Sigmoid colon (tissue), 7 donors: ENCODE results near the gene DAAM2. TPM values are rescaled to one million over a fixed set of nuclear protein-coding genes. Genes with fewer than 3 reads are reported as not detected.

ENCODE experiments used
- DNase-seq: peaks from one replicate; pipeline ENCODE4 v3.0.0-alpha.2; 2019
- H3K27ac ChIP-seq, 4 donors: fragments of 200-600 bp; sonication (generic); one replicate each; pipeline ENCODE4 v1.5.1; 2016 to 2019; ENCODE audit warnings: mild to moderate bottlenecking in 1 of 4
- H3K27me3 ChIP-seq, 3 donors: fragments of 200-600 bp; sonication (generic); one replicate each; pipeline ENCODE4 v1.5.1; 2019; ENCODE audit warnings: mild to moderate bottlenecking in 1 of 3
- H3K36me3 ChIP-seq, 4 donors: fragments of 200-600 bp; sonication (generic); one replicate each; pipeline ENCODE4 v1.5.1; 2016 to 2019
- H3K4me1 ChIP-seq, 4 donors: fragments of 200-600 bp; sonication (generic); one replicate each; pipeline ENCODE4 v1.5.1; 2017 to 2019
- H3K4me3 ChIP-seq, 4 donors: fragments of 200-600 bp; sonication (generic); one replicate each; pipeline ENCODE4 v1.5.1; 2017 to 2019; ENCODE audit warnings: mild to moderate bottlenecking in 2 of 4, moderate library complexity in 1 of 4
- H3K9me3 ChIP-seq, 4 donors: fragments of 200-600 bp in 3 of 4; sonication (generic) in 3 of 4; one replicate each; pipeline versions ENCODE4 v1.5.1 to v1.6.1; 2013 to 2019
- CTCF ChIP-seq, 4 experiments: fragments of 450-650 bp in 3 of 4; fragments of 200-600 bp in 1 of 4; IDR thresholded peaks; one replicate each; pipeline ENCODE4 v1.5.1; 2016 to 2019; ENCODE audit warnings: antibody characterized with exemption in 4 of 4, mild to moderate bottlenecking in 3 of 4, moderate library complexity in 2 of 4
- EP300 ChIP-seq, 4 donors: sonication (generic); formaldehyde crosslinking; IDR thresholded peaks; one replicate each; pipeline ENCODE4 v1.6.1; 2017; ENCODE audit warnings: antibody characterized with exemption in 4 of 4
- POLR2A ChIP-seq, 2 donors: fragments of 450-650 bp; IDR thresholded peaks; one replicate each; pipeline ENCODE4 v1.6.1; 2016; ENCODE audit warnings: antibody characterized with exemption in 2 of 2, mild to moderate bottlenecking in 2 of 2, moderate library complexity in 2 of 2
- POLR2AphosphoS5 ChIP-seq, 4 donors: sonication (generic); formaldehyde crosslinking; IDR thresholded peaks; one replicate each; pipeline ENCODE4 v1.6.1; 2017; ENCODE audit warnings: antibody characterized with exemption in 4 of 4
- WGBS, 2 donors: extraction: QIAGEN DNeasy Blood & Tissue Kit; methylation state at CpG; one replicate each; pipeline ENCODE4 v1.1.7; 2013; 5-methylcytosine and 5-hydroxymethylcytosine counted together
- intact Hi-C: fragments of 100-400 bp; cut with DNase I; formaldehyde crosslinking; loops from one replicate; pipeline ENCODE4 v1.15.1; 2023
- polyA plus RNA-seq, 3 donors: library from polyadenylated mRNA; stranded (reverse); fragments of 200-250 nt; gene quantifications; one replicate each; pipeline ENCODE4 v1.2.3, GENCODE V29; 2013
- total RNA-seq, 4 donors: library from RNA; depleted of rRNA; stranded (reverse); fragments of >200 nt; gene quantifications; one replicate each; pipeline ENCODE4 v1.1.0, GENCODE V29; 2016
- donor health status: healthy with polysubstance abuse.
- donor health status: Bipolar disorder and iron deficiency.
- donor health status: healthy.

The DAAM2 gene
- total and polyA plus RNA-seq, 7 donors: 4.2 to 53.2 (median 23.2) TPM

- peaks cover 0 to 31% (median 10%) of the 10 kb centered on the region in 4 donors for H3K36me3 ChIP-seq
- DNase-seq: no peak
- no peak overlapping the region for H3K4me3 ChIP-seq
- H3K27me3 ChIP-seq: no peaks in the 10 kb centered on the region
- 52 to 54% methylated on average over 2 of the region's 2 CpGs for WGBS, 2 donors
- intact Hi-C loops: loop anchor here (5.0 kb wide), 2 partner anchors 515 to 530 kb away; no protein-coding TSS in a partner anchor
- TF ChIP-seq CTCF (IDR thresholded peaks at IDR 0.05) (peak; percentile 46 to 69 (median 66)), EP300 (IDR thresholded peaks at IDR 0.05) (no peak)
- H3K4me1 ChIP-seq: peaks cover 0 to 11% (median 10%) of the 10 kb centered on the region in 4 donors
- H3K9me3 ChIP-seq: no peaks in the 10 kb centered on the region
- peak overlapping the region in 2 of 4 donors; percentile 16 to 77 for H3K27ac ChIP-seq
Observed at GRCh38 chr6:39892490-39893129, 100.4 kb downstream of the DAAM2 start.

- TF ChIP-seq CTCF (IDR thresholded peaks at IDR 0.05): no peak
- no peak for TF ChIP-seq EP300 (IDR thresholded peaks at IDR 0.05)
- no peak for TF ChIP-seq POLR2A (IDR thresholded peaks at IDR 0.05)
- TF ChIP-seq POLR2AphosphoS5 (IDR thresholded peaks at IDR 0.05): no peak
- intact Hi-C loops: loop anchor here (5.0 kb wide), 2 partner anchors 516 to 531 kb away; no protein-coding TSS in a partner anchor
- no peak for DNase-seq
- Histone ChIP-seq H3K9me3 (no peaks in the 10 kb centered on the region), H3K27ac (no peak overlapping the region), H3K36me3 (peaks cover 5 to 38% (median 10%) of the 10 kb centered on the region in 4 donors), H3K4me3 (no peak overlapping the region), H3K4me1 (peaks cover 0 to 5% (median 3%) of the 10 kb centered on the region in 4 donors), H3K27me3 (no peaks in the 10 kb centered on the region)
- 90 to 91% methylated on average over 8 of the region's 8 CpGs for WGBS, 2 donors
Observed at GRCh38 chr6:39893286-39893685, 101.1 kb downstream of the DAAM2 start.

- H3K27ac ChIP-seq: peak overlapping the region in 1 of 4 donors; percentile 5
- WGBS, 2 donors: 89 to 97% methylated on average over 12 of the region's 12 CpGs
- intact Hi-C loops: no loop called here
- H3K27me3 ChIP-seq: no peaks in the 10 kb centered on the region
- DNase-seq: no peak
- H3K4me1 ChIP-seq: no peaks in the 10 kb centered on the region
- no peak overlapping the region for H3K4me3 ChIP-seq
- no peaks in the 10 kb centered on the region for H3K9me3 ChIP-seq
- H3K36me3 ChIP-seq: peaks cover 8 to 70% (median 21%) of the 10 kb centered on the region in 4 donors
- TF ChIP-seq POLR2A (IDR thresholded peaks at IDR 0.05) (no peak), POLR2AphosphoS5 (IDR thresholded peaks at IDR 0.05) (no peak), EP300 (IDR thresholded peaks at IDR 0.05) (no peak), CTCF (IDR thresholded peaks at IDR 0.05) (no peak)
Observed at GRCh38 chr6:39896701-39897100, 104.5 kb downstream of the DAAM2 start.

- 17 to 62% methylated on average over 3 of the region's 3 CpGs for WGBS, 2 donors
- no peaks in the 10 kb centered on the region for H3K4me1 ChIP-seq
- no peak overlapping the region for H3K4me3 ChIP-seq
- no peak for DNase-seq
- TF ChIP-seq POLR2AphosphoS5 (IDR thresholded peaks at IDR 0.05): no peak
- TF ChIP-seq EP300 (IDR thresholded peaks at IDR 0.05): no peak
- TF ChIP-seq POLR2A (IDR thresholded peaks at IDR 0.05): no peak
- TF ChIP-seq CTCF (IDR thresholded peaks at IDR 0.05): no peak
- no peak overlapping the region for H3K27ac ChIP-seq
- intact Hi-C loops: no loop called here
- no peaks in the 10 kb centered on the region for H3K27me3 ChIP-seq
- H3K36me3 ChIP-seq: peaks cover 8 to 70% (median 26%) of the 10 kb centered on the region in 4 donors
- no peaks in the 10 kb centered on the region for H3K9me3 ChIP-seq
Observed at GRCh38 chr6:39897698-39898097, 105.5 kb downstream of the DAAM2 start.
